NCI-H345 treated with DMSO at 0.1 percent for 48 hours (cell line): Measurements from ENCODE around the gene HS3ST1.
A peak's percentile ranks its signal among the peaks of the same experiment; 100 is the strongest.

ENCODE experiments used
- DNase-seq: peaks from one replicate; lab custom pipeline; 2025; ENCODE audit not compliant: unreplicated experiment; lab: John Stamatoyannopoulos, UW

The HS3ST1 gene

DNA sequence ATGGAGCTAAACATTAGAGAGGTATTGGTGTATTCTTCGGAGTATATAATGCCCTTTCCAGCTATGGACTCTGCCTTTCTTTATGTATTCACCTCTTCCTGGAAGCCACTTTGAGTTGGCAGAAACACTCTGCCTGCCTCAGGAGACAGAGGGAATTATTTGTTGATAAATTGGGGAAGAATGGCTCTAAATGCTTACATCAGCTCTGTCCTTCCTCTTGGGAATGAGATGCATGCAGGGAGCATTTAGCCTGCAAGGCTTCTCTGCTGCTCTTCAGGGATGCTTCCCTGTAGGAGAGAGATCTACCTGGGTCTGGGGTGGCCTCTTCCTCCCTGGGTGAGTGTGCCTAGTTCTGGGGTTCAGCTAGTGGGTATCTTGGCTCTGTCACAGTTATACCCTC is 6.9 kb upstream of the HS3ST1 start:
- DNase-seq = no peak

DNA sequence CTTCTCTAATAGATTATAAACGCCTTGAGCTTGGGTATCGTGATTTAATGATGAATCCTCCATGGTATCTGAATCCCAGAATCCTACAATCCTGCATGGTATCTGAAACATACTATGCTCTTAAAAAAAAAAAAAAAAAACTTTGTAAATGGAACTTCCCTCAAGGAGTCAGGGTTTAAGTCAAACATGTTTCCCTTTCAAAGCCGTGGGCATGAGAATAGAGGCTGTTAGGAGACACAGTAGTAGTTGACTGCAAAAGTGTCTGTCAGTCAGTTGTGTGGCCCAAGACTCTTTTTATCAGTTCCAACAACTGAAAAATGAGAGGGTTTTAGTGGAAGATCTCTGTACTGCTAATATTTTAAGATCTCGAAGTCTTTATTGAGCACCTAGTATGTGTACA is 2.4 kb upstream of the HS3ST1 start:
- no peak for DNase-seq

DNA sequence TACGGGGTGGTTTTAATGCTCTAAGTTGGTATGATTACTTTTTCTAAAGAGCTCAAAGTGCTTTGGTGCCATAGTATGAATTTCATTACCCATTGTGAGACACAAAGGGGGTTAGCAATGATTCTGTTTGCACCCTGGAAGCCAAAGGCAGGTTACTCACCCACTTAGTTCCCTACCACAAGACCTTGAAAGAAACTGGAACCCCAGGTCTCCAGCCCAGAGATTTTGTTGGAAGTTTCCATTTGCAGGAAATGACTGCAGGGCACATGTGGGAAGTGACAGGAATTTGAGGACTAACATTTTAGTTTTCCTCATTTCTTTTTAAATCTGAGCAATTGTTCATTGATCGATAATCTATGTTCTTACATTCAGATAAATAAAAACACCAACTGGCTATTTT is 1.8 kb upstream of the HS3ST1 start:
- DNase-seq = no peak

DNA sequence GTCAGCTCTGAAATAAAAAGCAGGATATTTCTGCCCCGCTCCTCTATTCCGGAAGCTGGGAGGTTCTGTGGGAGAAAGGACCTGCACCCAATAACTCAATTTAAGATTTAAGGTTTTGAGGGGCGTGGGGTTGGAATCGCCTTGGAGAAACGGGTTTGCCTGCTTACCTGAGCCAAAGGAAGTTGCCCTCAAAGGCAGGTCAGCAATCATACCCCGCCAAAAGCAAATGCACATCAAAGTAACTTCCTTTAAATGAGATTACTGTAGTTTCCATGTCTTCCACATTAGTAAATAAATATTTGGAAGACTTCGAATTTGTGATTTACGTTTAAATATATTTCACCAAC is 978 bp upstream of the HS3ST1 start:
- DNase-seq = no peak

DNA sequence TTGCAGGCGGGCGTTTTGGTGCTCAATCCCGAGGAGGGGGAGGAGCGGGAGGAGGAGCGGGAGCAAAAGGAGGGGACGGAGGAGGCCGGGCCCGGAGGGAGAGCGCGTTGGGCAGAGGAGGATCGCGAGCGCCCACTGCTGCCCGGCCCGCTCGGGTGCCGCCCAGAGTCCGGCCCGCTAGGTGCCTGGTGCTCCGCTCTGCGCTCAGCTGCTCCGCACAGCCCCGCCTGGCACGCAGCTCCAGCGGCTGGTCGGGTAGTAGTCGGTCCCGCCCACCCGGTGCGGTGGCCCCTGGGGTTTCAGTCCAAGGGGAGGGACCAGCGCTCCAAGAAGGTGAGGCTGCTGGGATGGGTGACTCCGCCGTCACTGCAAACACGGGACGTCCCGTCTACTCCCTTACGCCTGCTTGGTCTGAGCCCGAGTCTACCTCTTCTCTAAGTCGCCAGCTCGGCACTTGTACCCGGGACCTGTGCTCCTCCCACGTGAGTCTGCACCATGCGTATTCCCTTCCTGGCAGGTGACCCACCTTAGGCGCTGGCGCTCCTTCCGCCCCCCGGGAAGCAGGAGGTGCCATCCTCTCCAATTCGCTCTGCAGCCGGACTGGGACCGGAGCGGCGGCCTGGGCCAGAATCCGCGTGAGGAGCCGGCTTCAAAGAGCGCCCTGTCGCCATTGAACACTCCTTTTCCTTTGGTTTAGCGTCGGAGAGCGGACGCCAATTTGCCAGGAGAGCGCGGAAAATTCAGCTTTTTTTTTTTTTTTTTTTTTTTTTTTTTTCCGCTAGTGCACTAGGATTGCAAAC is 405 bp upstream of the HS3ST1 start:
- peak; percentile 47 for DNase-seq

DNA sequence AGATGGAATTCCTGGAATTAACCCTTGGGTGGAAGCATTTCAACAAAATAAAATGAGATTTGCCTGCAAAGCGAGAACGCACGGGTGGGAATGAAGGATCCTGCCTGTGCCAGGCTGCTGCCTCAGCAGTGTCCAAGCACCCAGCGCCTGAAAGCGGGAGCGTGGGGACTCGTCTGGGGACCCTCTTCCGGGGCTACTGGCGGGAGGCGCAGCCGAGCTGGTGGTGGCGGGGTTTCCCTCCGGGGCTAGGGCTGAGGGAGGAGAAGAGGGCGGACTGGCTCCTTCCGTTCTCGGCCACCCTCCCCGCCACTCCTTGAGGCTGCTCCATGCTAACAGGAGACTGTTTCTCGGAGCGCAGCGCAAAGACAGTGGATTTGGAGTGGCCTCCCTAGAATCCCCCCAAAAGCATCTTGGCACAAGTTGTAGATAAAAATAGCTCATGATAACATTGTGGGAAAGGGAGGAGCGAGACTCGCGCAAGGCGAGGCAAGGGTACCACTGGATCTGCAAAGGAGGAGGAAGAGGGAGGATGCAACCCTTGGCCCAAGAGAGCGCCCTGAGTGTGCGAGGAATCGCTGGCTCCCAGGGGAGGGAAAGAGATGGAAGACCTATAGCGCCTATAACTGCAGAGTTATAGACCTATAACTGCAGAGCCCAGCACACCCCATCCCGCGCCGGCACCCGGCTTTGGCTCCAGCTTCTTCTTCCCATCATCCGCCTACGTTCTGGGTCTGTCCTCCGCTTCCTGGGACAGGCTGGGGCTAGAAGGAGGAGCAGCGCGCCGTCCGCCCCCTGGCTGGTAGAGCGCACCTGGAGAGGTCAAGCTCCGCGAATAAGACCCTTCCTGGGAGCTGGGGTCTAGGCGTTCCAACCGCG is 1.3 kb downstream of the HS3ST1 start:
- DNase-seq = no peak

DNA sequence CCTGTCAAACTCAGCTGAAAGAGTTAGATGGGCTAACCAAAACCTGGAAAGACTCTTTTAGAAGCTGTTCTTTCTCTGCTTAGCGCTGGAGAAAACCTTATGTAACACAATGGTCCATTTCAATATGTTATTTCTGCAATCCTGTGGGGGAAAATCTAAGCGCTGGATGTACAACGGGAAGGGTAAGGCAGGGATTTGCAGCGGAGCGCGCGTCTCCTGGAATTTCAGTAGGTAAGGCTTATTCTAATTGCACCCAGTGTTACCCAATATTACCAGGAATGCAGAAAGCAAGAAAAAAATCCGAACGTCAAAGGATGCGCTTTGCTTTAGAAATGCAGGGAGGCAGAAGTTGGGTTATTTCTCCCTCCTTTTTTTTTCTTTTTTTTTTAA is 2.0 kb downstream of the HS3ST1 start:
- no peak for DNase-seq

DNA sequence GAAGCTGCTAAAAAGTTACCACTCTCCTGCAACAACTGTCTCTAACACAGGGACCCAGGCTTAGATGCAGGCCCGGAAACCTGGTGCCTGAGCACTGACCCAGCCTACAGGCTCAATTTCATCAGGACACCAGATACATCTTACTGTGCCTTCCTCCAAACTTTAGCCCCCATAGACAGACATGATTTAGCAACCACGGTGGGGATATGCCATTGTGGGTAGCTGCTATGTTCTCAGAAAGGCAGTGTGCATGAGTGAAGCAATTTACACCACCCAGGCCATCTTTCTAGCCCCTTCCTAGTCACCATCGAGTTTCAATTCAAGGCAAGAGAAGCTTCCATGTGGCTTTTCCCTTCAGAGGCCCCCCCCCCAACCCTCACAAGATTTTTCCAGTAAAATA is 2.7 kb downstream of the HS3ST1 start:
- DNase-seq = no peak

DNA sequence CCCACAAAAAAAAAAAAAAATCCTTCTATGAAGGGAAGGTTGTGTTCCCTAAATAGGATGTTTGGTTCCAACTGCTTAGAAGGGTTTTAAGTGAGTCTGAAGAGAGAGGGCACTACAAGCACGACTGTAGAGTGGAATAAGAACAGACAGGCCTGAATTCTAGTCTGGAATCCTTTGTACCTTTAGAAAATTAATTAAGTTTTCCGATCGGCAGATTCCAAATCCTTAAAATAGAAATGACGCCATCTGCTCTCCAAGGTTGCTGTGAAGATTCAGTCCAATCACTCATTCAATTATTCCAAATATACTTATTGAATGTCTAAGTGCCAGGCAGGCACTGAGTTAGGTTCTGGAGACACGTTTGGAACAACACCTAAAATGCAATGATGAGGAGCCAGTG is 3.8 kb downstream of the HS3ST1 start:
- DNase-seq = no peak

DNA sequence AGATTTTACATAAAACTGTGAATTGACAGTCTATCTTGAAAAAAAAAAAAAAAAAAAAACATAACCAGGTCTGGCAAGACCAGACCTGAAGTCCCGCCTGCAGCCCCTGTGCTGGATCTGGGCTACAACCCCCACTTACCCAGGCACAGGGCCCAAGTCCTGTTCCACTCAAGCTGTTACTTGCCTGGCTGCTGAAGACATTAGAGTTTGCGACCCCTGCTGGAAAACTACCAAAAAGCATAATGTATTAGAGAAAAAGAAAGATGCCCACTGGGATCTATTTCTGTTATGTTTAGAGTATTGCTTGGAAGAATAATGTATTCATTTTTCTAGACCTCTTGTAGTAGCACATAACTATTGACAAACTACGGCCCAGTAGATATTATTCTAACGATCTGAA is 4.7 kb downstream of the HS3ST1 start:
- no peak for DNase-seq

DNA sequence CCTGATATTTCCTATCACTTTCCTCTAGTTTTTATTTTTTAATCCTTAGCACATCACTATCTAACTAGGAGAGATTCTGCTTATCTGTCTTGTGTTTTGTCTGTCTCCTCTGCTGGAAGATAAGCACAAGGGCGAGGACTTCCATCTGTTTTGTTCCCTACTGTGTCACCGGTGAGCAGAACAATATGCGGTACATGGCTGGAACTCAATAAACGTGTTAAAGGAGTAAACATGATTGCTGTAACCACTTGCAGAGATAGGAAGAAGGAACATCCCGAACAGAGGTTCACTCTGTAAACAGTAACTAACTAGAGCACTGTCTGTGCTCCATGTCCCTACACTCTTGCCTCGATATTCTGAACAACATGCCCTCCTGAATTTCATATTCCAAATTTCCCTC is 5.2 kb downstream of the HS3ST1 start:
- no peak for DNase-seq

DNA sequence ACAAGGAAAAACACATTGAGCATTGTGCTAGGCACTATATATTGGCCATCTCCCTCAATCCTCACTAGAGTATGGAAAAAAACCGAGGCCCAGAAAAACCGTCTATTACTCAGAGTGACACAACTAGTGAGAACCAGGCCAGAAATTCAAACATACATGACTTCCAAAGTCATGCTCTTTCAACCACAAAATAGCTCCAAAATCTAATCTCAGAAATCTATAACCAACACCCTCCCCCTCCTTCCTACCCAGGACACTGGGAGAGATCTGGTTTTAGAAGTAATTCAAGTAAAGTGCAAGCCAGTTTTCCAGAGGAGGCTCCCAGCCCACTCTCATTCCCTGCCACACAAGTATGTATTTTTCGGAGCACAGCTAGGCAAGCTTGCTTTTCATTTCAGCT is 7.6 kb downstream of the HS3ST1 start:
- DNase-seq = no peak

DNA sequence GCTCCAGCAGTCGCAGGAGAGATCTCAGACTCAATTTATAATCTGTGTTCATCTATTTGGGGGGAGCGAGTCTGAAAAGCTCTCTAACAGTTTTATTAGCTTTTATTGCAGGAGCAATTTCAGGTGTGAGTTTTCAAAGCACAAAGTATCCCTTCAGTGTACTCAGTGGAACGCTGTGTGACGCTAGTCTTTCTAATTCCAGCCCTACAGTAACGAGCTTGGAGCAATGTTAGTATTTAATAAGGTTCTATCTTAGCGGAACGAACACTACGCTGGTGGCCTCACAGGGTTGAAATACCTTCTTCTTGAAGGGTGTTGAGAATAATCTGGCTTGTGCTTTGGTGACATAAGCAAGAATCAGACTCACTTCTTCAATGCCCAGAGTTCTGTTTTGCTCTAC is 8.4 kb downstream of the HS3ST1 start:
- no peak for DNase-seq

DNA sequence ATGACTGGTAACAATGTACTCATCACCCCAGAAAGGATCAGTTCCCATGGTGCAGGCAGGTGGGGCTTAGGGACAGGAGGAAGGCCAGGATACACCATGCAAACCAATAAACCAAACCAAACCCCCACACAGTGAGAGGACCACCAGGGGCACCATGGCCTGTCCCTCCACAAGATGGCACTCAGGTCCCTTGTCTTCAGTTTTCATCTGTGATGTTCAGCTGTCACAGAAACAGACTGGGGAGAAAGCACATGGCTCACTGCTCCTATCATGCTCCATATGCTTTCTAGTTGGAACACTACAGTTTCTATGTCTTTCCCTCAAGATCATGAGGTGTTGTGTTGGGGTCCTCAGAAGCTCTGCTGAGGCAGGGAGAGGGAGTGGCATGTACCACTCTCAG is 10.1 kb downstream of the HS3ST1 start:
- DNase-seq = no peak

DNA sequence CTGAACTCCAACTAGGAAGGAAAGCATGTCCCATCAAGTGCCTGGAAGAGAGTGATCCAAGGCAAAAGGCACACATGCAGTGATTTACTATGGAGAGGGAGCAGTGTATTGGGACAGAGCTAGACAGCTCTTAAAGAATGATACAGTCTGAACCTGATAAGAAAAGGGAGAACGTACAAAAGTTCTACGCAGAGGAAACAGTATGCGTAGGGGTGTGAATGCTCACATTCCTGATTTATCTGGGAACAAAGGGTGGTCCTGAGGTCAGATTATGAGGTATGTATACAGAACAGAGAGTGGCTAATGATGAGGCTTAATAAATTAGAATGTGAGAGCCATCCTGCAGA is 12.0 kb downstream of the HS3ST1 start:
- DNase-seq = no peak

DNA sequence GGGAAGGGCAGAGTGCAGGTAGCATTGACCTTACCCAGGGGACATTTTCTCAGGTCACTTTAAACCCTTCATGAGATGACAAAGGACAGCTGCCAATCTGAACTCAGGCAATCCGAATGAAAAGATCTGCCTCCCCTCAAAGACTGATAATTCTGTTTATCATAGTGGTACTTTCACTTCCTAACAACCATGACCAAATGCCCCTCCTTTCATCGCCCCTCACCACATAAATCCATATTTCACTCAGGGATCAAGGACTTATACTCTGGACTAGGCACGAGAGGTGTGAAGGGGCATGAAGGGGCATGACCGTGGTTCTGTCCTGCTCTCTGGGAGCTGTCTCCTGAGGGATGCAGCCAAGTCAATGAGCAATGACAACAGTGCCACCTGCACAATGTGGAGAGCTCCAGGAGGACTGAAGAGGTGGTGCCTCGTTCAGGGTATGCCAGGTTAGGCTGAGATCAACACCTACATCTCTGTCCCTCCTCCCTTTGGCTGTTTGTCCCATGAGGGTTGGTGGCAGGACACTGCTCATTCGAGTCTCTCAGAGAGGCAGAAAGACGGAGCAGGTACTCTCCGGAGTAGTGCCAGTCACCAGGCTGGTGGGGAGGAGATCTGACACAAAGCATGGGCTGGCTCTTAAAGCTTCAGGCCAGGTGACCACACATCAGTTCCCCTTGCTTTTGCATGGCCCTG is 12.5 kb downstream of the HS3ST1 start:
- DNase-seq = no peak

DNA sequence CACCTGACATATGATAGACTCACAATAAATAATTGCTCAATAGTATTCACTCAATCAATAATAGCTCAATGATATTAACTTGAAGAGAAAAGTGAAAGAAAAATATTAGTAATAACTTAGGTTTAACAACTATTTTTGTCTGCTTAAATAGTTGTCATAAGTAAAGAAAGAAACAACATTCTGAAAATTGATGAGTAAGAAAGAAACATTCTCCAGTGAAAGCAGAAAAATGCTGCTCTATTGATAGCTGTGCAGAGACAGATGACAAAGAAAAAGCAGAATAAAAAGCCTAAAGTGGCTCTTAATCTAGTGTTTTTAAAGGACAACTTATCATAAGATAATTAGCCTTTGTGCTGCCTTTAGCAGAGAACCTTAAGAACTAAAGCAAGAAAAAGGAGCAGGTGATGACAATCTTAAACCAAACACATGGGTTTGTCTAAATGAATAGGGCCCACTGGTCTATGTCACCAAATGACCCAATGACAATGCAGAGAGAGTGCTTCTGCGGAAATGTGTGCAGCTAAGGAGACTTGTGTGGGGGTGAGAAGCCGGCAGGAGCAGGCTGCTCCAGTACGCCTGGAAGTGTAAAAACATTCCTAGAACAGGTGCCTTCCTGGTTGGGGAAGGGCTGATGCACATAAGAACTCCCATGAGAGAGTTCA is 13.2 kb downstream of the HS3ST1 start:
- no peak for DNase-seq

DNA sequence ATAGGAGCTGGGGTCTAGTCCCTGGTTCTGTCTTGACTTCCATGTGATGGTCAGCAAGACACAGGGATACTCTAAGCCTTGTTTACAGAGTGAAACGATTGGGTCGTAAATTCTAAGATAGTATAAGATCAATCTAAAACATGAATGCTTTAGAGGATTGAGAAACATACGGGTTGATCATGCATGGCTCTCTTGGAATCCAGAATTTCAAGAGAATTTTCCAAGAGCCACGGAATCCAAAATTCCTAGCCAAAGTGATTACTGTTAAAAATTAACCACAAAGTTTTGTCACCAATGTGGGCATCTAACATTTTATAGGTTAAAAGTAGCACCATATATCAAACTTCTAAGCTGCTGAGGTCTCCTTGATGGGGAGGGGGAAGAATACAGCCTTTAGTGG is 16.5 kb downstream of the HS3ST1 start:
- DNase-seq = no peak

DNA sequence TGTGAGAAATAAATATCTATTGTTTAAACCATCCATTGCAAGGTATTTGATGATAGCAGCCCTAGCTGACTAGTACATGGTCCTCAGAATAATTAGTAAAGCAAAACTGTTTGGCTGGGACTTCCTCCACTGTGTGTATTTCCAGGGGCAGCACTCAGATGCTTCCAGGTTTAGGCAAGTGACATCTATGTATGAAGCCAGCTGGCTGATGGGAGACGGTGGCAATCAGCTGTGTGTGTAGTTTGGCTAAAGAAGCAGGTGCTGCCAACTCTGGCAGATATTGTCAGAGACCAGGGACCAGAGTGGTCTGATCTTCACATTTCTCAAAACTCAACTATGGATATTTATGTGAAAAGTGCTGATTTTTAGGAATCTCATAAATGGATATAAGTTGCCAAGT is 19.1 kb downstream of the HS3ST1 start:
- no peak for DNase-seq

DNA sequence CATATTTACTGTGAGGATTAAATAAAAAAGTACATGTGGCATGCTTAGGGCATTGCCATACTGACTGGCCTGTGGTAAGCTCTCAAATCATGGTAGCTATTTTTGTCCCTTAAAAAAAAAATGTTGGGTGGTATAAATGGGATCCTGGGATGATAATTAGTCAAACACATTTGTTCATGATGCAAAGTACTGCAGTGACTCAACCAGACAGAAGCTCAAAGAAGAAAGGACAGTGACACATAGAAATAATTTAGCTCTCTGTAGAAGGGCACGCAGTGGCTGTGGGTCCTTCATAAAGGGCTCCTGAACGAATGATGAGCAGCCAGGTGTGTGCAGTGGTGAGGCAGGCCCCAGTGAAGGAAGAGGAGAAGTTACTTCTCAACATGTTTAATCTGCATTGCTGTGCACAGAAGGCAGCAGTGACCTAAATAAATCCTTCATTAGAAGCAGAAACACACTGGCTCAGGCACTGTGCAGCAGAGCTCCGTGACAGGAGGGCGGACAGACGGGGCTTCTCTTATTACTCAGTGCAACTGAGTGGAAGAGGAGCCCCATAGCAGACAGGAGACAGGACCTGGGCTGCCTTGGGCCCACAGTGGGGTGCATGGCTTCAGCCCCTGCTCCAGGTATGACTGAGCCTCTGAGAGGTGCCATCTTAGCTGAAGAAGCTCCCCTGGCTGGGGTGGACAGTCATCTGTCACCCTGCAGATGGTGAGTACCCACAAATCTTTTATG is 20.3 kb downstream of the HS3ST1 start:
- DNase-seq = no peak

DNA sequence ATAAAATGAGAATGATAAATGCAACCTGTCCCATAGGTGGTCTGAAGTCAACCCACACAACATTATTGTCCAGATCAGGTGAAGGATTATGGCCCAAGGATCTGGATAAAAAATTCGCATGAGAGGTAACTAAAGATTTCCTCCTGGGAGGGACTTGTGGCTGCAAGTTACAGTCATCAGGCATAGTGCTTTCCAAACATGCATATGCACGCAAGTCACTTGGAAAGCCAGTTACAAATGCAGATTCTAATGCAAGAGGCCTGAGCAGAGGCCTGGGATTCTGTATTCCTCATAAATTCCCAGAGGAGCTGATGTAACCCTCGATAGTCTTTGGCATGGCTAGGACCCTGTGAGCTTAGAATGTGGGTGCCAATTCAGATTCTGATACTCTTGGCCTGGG is 21.1 kb downstream of the HS3ST1 start:
- no peak for DNase-seq
